Thoracic aorta (tissue), 2 donors: ENCODE results near the gene NOTUM. TPM values are rescaled to one million over a fixed set of nuclear protein-coding genes. Genes with fewer than 3 reads are reported as not detected.

Experiments
- ATAC-seq: fragments of 150-250 bp; one replicate; pipeline ENCODE4 v1.8.0; 2017; ENCODE audit warnings: low read depth; ENCODE audit not compliant: insufficient number of reproducible peaks, low FRiP score
- DNase-seq: peaks from one replicate; pipeline ENCODE4 v3.0.0-alpha.2; 2020; ENCODE audit warnings: low spot score
- H3K27ac ChIP-seq, 2 donors: fragments of 200-600 bp; sonication (generic); 1 replicate in 1 of 2; 2 replicates in 1 of 2; pipeline ENCODE4 v1.5.1; 2016; ENCODE audit warnings: mild to moderate bottlenecking in 2 of 2, moderate library complexity in 2 of 2
- H3K27me3 ChIP-seq: fragments of 200-600 bp; sonication (generic); replicated peaks from 2 replicates; pipeline ENCODE4 v1.6.0; 2016; ENCODE audit warnings: mild to moderate bottlenecking; ENCODE audit not compliant: insufficient read depth
- H3K36me3 ChIP-seq: fragments of 200-600 bp; sonication (generic); one replicate; pipeline ENCODE4 v1.5.1; 2016
- H3K4me1 ChIP-seq, 2 donors: fragments of 200-600 bp; sonication (generic); 1 replicate in 1 of 2; 2 replicates in 1 of 2; pipeline versions ENCODE4 v1.5.1 to v1.6.0; 2016; ENCODE audit warnings: low read depth in 2 of 2, mild to moderate bottlenecking in 1 of 2; ENCODE audit not compliant: control insufficient read depth in 1 of 2
- H3K4me3 ChIP-seq: fragments of 200-600 bp; sonication (generic); 2 replicates; pipeline ENCODE4 v1.5.1; 2016; ENCODE audit warnings: mild to moderate bottlenecking
- H3K9me3 ChIP-seq: fragments of 200-600 bp; sonication (generic); 2 replicates; pipeline ENCODE4 v1.5.1; 2016
- total RNA-seq, 2 donors: library from RNA; depleted of rRNA; stranded (reverse); fragments of >200 nt; gene quantifications; one replicate each; pipeline versions ENCODE4 v1.1.0 to v1.2.3, GENCODE V29; 2016
- TF ChIP-seq, protein P1 (sequence below): fragments of 200-600 bp; sonication (generic); IDR thresholded peaks from one replicate; pipeline ENCODE4 v1.5.1; 2019; ENCODE audit warnings: antibody characterized with exemption

The NOTUM gene
- total RNA-seq, 2 donors from 2014 or later, result not detected

GRCh38 chr17:81952792-81953228 is 8.2 kb downstream of the NOTUM start:
- ATAC-seq (no peak), DNase-seq (no peak)
- Histone ChIP-seq H3K4me3 (no peak overlapping the region), H3K4me1 (no peaks in the 10 kb centered on the region), H3K36me3 (no peaks in the 10 kb centered on the region), H3K27ac (no peak overlapping the region), H3K27me3 (no peaks in the 10 kb centered on the region), H3K9me3 (no peaks in the 10 kb centered on the region)
- TF ChIP-seq, protein P1, sequence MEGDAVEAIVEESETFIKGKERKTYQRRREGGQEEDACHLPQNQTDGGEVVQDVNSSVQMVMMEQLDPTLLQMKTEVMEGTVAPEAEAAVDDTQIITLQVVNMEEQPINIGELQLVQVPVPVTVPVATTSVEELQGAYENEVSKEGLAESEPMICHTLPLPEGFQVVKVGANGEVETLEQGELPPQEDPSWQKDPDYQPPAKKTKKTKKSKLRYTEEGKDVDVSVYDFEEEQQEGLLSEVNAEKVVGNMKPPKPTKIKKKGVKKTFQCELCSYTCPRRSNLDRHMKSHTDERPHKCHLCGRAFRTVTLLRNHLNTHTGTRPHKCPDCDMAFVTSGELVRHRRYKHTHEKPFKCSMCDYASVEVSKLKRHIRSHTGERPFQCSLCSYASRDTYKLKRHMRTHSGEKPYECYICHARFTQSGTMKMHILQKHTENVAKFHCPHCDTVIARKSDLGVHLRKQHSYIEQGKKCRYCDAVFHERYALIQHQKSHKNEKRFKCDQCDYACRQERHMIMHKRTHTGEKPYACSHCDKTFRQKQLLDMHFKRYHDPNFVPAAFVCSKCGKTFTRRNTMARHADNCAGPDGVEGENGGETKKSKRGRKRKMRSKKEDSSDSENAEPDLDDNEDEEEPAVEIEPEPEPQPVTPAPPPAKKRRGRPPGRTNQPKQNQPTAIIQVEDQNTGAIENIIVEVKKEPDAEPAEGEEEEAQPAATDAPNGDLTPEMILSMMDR, result no peak

GRCh38 chr17:81951785-81952684 is 9.0 kb downstream of the NOTUM start:
- H3K36me3 ChIP-seq, result no peaks in the 10 kb centered on the region
- ATAC-seq (no peak), DNase-seq (no peak)
- no peaks in the 10 kb centered on the region for H3K27me3 ChIP-seq
- no peak overlapping the region for H3K4me3 ChIP-seq
- H3K4me1 ChIP-seq, result no peaks in the 10 kb centered on the region
- no peak overlapping the region for H3K27ac ChIP-seq
- TF ChIP-seq, protein P1, result no peak
- H3K9me3 ChIP-seq, result no peaks in the 10 kb centered on the region

DNA sequence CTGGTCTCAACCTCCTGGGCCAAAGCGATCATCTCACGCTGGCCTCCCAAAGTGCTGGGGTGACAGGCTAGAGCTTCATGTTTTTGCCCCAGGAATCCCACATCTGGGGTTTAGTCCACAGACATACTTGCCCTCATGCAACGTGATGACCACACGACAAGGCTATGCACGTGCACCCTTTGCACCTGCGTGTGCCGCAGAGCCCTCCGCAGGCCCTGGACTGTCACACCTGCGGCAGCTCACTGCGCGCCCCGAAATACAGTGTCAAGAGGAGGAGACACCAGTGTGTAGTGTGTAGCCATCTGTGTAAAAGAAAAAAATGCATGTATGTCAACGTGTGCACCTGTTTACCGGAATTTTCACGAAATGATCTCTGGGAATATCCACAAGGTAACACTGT is 10.5 kb downstream of the NOTUM start:
- H3K27me3 ChIP-seq, result no peaks in the 10 kb centered on the region
- no peak for DNase-seq
- H3K4me1 ChIP-seq, result no peaks in the 10 kb centered on the region
- no peak overlapping the region for H3K27ac ChIP-seq
- TF ChIP-seq, protein P1, result no peak
- no peak for ATAC-seq
- no peaks in the 10 kb centered on the region for H3K36me3 ChIP-seq
- H3K4me3 ChIP-seq, result no peak overlapping the region
- no peaks in the 10 kb centered on the region for H3K9me3 ChIP-seq

DNA sequence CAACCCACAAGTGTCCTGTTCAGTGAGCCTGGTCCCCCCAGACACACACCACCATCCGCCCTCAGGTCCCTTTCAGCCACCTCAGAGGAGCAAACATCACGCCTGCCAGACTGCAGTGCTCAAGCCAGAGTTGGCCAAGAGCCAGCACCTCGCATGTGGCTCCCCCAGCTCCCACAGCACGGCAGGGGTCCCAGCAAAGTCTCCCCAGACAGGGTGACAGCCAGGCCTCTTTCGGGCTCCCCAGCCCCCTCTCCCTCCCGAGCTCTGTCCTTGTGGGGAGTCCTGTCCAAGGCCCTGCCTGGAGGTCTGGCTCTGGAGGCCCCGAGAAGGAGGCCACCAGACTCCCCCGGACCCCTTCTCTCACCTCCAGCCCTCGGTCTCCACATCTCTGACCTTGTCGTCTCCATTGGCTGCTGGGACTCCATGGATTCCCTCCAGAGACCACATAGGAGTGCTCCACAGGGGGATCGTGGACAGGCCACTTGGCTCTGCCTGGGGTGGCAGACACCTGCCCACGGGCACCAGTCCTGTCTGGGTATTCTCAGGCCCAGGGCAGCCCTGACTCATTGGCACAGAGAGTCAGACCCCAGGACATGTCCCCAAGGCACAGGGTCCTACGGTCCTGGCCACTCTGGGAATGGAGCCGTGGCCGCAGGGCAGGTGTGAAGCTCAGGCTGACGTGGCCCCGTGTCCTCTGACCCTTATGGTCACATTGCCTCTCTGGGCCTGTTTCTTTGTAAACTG is 12.2 kb downstream of the NOTUM start:
- H3K4me1 ChIP-seq, result no peaks in the 10 kb centered on the region
- no peaks in the 10 kb centered on the region for H3K36me3 ChIP-seq
- DNase-seq, result no peak
- H3K4me3 ChIP-seq, result no peak overlapping the region
- H3K9me3 ChIP-seq, result no peaks in the 10 kb centered on the region
- H3K27me3 ChIP-seq, result no peaks in the 10 kb centered on the region
- H3K27ac ChIP-seq, result no peak overlapping the region
- TF ChIP-seq, protein P1, result no peak
- ATAC-seq, result no peak

DNA sequence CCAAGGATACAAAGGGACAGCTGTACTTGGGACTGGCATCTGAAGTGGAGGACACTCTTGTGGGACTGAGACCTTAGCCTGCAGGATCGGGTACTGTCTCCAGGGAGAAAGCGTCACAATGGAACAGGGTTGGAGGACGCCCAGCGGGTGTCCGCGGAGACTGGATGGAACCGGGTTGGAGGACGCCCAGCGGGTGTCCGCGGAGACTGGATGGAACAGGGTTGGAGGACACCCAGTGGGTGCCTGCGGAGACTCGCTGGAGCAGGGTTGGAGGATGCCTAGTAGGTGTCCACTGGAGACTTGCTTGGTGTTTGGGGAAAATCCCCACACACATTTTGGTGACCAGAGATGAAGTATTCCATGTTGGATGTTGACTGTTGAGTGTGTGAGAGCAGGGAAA is 13.8 kb downstream of the NOTUM start, which contains the start of gene MYADML2:
Gene MYADML2, minus strand, starts transcription at position 45 of the 400 bp plus-strand sequence. CDS start 5,492 bp downstream, outside the sequence.
- H3K4me1 ChIP-seq, result no peaks in the 10 kb centered on the region
- no peaks in the 10 kb centered on the region for H3K9me3 ChIP-seq
- no peak within 1 kb of the TSS for H3K27ac ChIP-seq
- H3K27me3 ChIP-seq, result no peaks in the 10 kb centered on the region
- no peak within 1 kb of the TSS for H3K4me3 ChIP-seq
- TF ChIP-seq, protein P1, result no peak
- DNase-seq, result no peak
- no peak for ATAC-seq
- no peaks in the 10 kb centered on the region for H3K36me3 ChIP-seq
